Breast epithelium (tissue), 4 donors: ENCODE results near the gene TMEM178A. TPM values are rescaled to one million over a fixed set of nuclear protein-coding genes. Genes with fewer than 3 reads are reported as not detected.

Source experiments
- DNase-seq, 2 donors: peaks; one replicate each; pipeline ENCODE4 v3.0.0-alpha.2; 2019; ENCODE audit warnings: low spot score in 2 of 2
- H3K27ac ChIP-seq, 2 donors: fragments of 200-600 bp; sonication (generic) in 1 of 2; one replicate each; pipeline ENCODE4 v1.5.1; 2016 to 2019; ENCODE audit warnings: mild to moderate bottlenecking in 1 of 2
- H3K27me3 ChIP-seq, 2 donors: fragments of 200-600 bp; sonication (generic) in 1 of 2; one replicate each; pipeline versions ENCODE4 v1.5.1 to v1.6.0; 2017 to 2019; ENCODE audit warnings: control low read depth in 1 of 2, mild to moderate bottlenecking in 1 of 2
- H3K36me3 ChIP-seq: fragments of 200-600 bp; one replicate; pipeline ENCODE4 v1.5.1; 2019
- H3K4me1 ChIP-seq, 2 donors: fragments of 200-600 bp; sonication (generic); one replicate each; pipeline ENCODE4 v1.5.1; 2016 to 2019; ENCODE audit warnings: control low read depth in 1 of 2
- H3K4me3 ChIP-seq, 3 donors: fragments of 200-600 bp; sonication (generic); 1 replicate in 2 of 3; 2 replicates in 1 of 3; pipeline ENCODE4 v1.5.1; 2016 to 2019; ENCODE audit warnings: mild to moderate bottlenecking in 3 of 3, moderate library complexity in 2 of 3
- H3K9me3 ChIP-seq, 2 donors: fragments of 200-600 bp; sonication (generic) in 1 of 2; one replicate each; pipeline ENCODE4 v1.5.1; 2016 to 2019; ENCODE audit warnings: control low read depth in 1 of 2
- POLR2A ChIP-seq: fragments of 450-650 bp; IDR thresholded peaks from one replicate; pipeline ENCODE4 v1.6.1; 2016; ENCODE audit warnings: antibody characterized with exemption, mild to moderate bottlenecking, moderate library complexity
- POLR2AphosphoS5 ChIP-seq, 3 donors: sonication (generic); formaldehyde crosslinking; IDR thresholded peaks; one replicate each; pipeline ENCODE4 v1.6.1; 2017; ENCODE audit warnings: antibody characterized with exemption in 3 of 3
- intact Hi-C: fragments of 100-400 bp; cut with DNase I; formaldehyde crosslinking; loops from one replicate; pipeline ENCODE4 v1.15.1; 2023; ENCODE audit warnings: low total_unique reads
- total RNA-seq, 3 donors: library from RNA; depleted of rRNA; stranded (reverse); fragments of >200 nt; gene quantifications; one replicate each; pipeline ENCODE4 v1.1.0, GENCODE V29; 2016
- TF ChIP-seq, protein P1 (sequence below), 3 donors: fragments of 450-650 bp; IDR thresholded peaks; one replicate each; pipeline ENCODE4 v1.5.1; 2016 to 2017; ENCODE audit warnings: antibody characterized with exemption in 3 of 3, mild to moderate bottlenecking in 3 of 3, moderate library complexity in 3 of 3

Gene TMEM178A
- total RNA-seq, 3 donors from 2014 or later: 1.9 to 9.4 (median 3.6) TPM

DNA sequence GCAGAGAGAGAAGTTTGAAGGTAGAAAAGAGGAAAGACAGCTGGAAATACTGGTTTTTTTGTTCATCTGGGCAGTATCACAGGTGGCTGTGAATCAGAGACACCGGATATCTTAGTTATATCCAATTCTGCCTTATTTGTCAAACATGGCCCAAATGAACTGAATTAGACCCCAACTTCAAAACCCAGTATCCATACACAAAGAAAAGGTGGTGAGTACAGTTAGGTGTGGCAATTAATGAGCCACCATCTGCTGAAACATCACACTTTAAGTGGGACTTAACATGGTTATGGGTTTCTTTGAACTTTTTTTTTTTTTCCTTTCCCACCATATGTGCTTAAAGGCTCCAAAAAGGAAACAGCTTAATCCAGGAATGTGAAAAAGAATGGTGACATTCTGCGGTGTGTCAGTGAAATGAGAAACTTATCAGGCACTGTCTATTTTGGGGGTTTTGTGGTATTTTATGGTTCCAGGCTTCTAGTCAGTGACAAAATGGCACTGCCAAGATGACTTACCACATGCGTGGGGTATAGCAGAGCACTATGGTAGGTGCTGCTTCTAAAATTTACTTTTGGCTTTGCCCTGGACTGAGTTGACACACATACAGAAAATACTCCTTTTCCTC, 5.0 kb upstream of the TMEM178A start:
- TF ChIP-seq POLR2A: no peak
- TF ChIP-seq, protein P1, sequence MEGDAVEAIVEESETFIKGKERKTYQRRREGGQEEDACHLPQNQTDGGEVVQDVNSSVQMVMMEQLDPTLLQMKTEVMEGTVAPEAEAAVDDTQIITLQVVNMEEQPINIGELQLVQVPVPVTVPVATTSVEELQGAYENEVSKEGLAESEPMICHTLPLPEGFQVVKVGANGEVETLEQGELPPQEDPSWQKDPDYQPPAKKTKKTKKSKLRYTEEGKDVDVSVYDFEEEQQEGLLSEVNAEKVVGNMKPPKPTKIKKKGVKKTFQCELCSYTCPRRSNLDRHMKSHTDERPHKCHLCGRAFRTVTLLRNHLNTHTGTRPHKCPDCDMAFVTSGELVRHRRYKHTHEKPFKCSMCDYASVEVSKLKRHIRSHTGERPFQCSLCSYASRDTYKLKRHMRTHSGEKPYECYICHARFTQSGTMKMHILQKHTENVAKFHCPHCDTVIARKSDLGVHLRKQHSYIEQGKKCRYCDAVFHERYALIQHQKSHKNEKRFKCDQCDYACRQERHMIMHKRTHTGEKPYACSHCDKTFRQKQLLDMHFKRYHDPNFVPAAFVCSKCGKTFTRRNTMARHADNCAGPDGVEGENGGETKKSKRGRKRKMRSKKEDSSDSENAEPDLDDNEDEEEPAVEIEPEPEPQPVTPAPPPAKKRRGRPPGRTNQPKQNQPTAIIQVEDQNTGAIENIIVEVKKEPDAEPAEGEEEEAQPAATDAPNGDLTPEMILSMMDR (IDR thresholded peaks at IDR 0.05): no peak
- TF ChIP-seq POLR2AphosphoS5 (IDR thresholded peaks at IDR 0.05): no peak
- no peaks in the 10 kb centered on the region for H3K4me1 ChIP-seq

DNA sequence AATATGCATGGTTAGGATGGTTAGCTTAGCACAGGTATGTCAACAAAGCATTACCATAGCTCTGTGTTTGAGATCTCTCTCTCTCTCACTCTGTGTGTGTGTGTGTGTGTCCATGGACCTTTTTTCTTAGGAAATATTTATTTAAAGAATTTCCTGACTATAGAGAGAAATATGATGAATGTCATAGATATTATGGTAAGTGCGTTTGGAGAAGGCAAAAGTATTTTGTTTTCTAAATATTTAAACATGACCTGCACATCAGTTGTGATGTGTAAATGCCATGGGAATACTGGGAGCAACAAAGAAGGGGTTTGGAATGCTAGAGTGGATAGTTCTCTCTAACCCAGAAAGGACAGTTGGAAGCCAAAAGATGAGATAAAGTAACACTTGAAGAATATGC, 3.9 kb upstream of the TMEM178A start:
- DNase-seq: no peak
- Histone ChIP-seq H3K9me3 (no peaks in the 10 kb centered on the region), H3K4me1 (no peaks in the 10 kb centered on the region), H3K36me3 (no peaks in the 10 kb centered on the region), H3K27ac (no peak overlapping the region), H3K27me3 (peaks cover 2 to 5% of the 10 kb centered on the region in 2 donors), H3K4me3 (no peak overlapping the region)
- TF ChIP-seq POLR2A: no peak
- no peak for TF ChIP-seq POLR2AphosphoS5 (IDR thresholded peaks at IDR 0.05)
- TF ChIP-seq, protein P1 (IDR thresholded peaks at IDR 0.05): no peak
- intact Hi-C loops: no loop called here

More for the DNA sequence above, 5.0 kb upstream of the TMEM178A start:
- H3K4me3 ChIP-seq: no peak overlapping the region
- H3K36me3 ChIP-seq: no peaks in the 10 kb centered on the region
- H3K9me3 ChIP-seq: no peaks in the 10 kb centered on the region
- no peaks in the 10 kb centered on the region for H3K27me3 ChIP-seq
- intact Hi-C loops: no loop called here
- no peak for DNase-seq
- H3K27ac ChIP-seq: no peak overlapping the region

DNA sequence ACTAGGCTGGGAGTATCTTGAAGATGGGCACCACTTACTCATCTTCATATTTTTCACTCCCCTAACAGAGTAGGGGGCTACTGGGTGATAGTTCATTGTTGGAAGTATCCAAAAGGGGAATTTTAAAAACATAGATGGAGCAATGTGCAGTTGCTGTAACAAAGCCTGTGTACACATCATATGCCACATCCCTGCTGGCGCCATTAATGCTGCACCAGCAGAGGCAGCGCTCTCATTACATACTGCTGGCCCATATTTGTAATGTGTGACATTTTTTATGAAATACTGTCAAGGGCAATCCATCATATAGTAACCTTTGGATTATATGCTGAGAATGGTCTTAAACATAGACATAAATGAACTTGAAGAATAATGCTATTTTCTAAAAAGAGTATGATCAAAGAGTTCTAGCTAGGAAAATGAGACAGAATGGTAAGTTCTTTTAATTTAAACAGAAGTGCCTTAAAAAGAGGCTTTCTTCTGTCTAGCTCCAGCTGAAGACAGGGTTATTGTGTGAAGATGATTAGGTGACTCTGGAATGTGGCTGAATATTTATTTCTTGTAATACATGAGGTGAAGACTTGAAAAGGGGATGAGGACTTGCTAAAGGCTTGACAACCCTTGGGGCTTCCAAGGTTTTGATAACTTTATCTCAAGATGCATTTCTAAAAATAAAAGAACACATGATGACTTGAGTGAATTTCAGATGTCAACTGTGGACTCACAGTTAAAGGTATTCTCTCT, 2.4 kb upstream of the TMEM178A start:
- H3K27ac ChIP-seq: no peak overlapping the region
- no peaks in the 10 kb centered on the region for H3K4me1 ChIP-seq
- H3K9me3 ChIP-seq: no peaks in the 10 kb centered on the region
- intact Hi-C loops: no loop called here
- no peak for DNase-seq
- H3K4me3 ChIP-seq: no peak overlapping the region
- H3K36me3 ChIP-seq: no peaks in the 10 kb centered on the region
- peaks cover 2 to 17% of the 10 kb centered on the region in 2 donors for H3K27me3 ChIP-seq
- TF ChIP-seq, protein P1 (IDR thresholded peaks at IDR 0.05): no peak
- TF ChIP-seq POLR2AphosphoS5 (IDR thresholded peaks at IDR 0.05) (no peak), POLR2A (no peak)

DNA sequence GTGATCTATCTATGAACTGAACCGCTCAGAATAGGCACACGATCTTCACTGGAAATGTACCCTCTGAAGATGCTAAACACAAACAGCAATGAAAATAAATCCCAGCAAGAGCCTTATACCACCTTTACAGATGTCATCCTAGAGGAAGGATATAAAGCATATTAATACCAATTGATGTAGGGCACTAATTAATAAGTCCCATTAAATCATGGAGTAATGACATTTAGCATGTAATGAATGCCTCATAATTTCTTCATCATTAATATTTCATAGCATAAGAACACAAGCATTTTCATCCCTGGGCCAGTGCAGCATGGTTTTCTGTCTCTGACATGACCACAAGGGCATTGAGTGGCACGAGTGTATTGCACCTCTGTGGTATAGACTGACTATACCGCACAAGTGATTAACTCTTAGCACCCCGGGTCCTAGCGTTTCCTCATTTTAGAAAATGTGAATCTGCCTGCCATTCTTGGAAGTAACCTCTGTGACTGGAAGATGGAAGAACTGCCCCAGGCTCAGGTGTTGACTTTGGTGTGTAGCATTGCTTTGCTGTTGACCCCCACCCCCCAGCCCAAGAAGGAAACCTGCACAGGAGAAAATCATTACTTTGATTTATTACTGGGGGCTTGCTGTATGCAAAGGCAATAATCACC, 1.4 kb upstream of the TMEM178A start:
- no peak overlapping the region for H3K27ac ChIP-seq
- H3K36me3 ChIP-seq: no peaks in the 10 kb centered on the region
- no peak overlapping the region for H3K4me3 ChIP-seq
- DNase-seq: no peak
- no peak for TF ChIP-seq POLR2A
- TF ChIP-seq POLR2AphosphoS5 (IDR thresholded peaks at IDR 0.05): no peak
- TF ChIP-seq, protein P1 (IDR thresholded peaks at IDR 0.05): no peak
- intact Hi-C loops: no loop called here
- no peaks in the 10 kb centered on the region for H3K9me3 ChIP-seq
- peaks cover 2 to 20% of the 10 kb centered on the region in 2 donors for H3K27me3 ChIP-seq
- H3K4me1 ChIP-seq: no peaks in the 10 kb centered on the region
